HepG2 (cell line): ENCODE measurements around the gene MRFAP1L1. TPM values are rescaled to one million over a fixed set of nuclear protein-coding genes. Genes with fewer than 3 reads are reported as not detected.
A peak's percentile ranks its signal among the peaks of the same experiment; 100 is the strongest.

ENCODE experiments used
- GZF1 ChIP-seq: sonication (generic); formaldehyde crosslinking; IDR thresholded peaks from 2 replicates; pipeline ENCODE4 v1.5.1; 2020; ENCODE audit warnings: mild to moderate bottlenecking, missing genetic modification reagents
- ISX ChIP-seq: sonication (generic); formaldehyde crosslinking; conservative IDR thresholded peaks from 2 replicates; pipeline ENCODE4 v1.5.0; 2020; ENCODE audit warnings: missing genetic modification reagents
- JUND ChIP-seq: sonication (generic); formaldehyde crosslinking; IDR thresholded peaks from 2 replicates; pipeline ENCODE4 v1.8.0; 2022; ENCODE audit warnings: mild to moderate bottlenecking, missing genetic modification reagents
- SCMH1 ChIP-seq: sonication (generic); formaldehyde crosslinking; IDR thresholded peaks from 2 replicates; pipeline ENCODE4 v1.9.0; 2021; ENCODE audit warnings: missing genetic modification reagents, mild to moderate bottlenecking, borderline replicate concordance
- SMAD1 ChIP-seq: sonication (generic); formaldehyde crosslinking; IDR thresholded peaks from 2 replicates; pipeline ENCODE4 v1.4.0; 2020; ENCODE audit warnings: missing genetic modification reagents, low read depth, mild to moderate bottlenecking, borderline replicate concordance
- SUZ12 ChIP-seq: fragments of 150-350 bp; IDR thresholded peaks from 2 replicates; pipeline ENCODE4 v1.6.1; 2014; ENCODE audit warnings: low read depth, low read length
- U2AF1 ChIP-seq: fragments of 200-400 bp; formaldehyde crosslinking; optimal IDR thresholded peaks from 2 replicates; pipeline ENCODE3; 2017; ENCODE audit warnings: mild to moderate bottlenecking, low read depth, low read length
- ZNF282 ChIP-seq: fragments of 450-650 bp; IDR thresholded peaks from 2 replicates; pipeline ENCODE4 v1.6.1; 2018; ENCODE audit not compliant: partially characterized antibody
- ZNF607 ChIP-seq: sonication (generic); formaldehyde crosslinking; IDR thresholded peaks from 2 replicates; pipeline ENCODE4 v1.5.1; 2020; ENCODE audit warnings: missing genetic modification reagents, mild to moderate bottlenecking, borderline replicate concordance
- ZNF776 ChIP-seq: sonication (generic); formaldehyde crosslinking; IDR thresholded peaks from 2 replicates; pipeline ENCODE4 v1.4.0; 2020; ENCODE audit warnings: mild to moderate bottlenecking, missing genetic modification reagents
- ZNF839 ChIP-seq: sonication (generic); formaldehyde crosslinking; IDR thresholded peaks from 2 replicates; pipeline ENCODE4 v1.4.0; 2020; ENCODE audit warnings: missing genetic modification reagents, mild to moderate bottlenecking, borderline replicate concordance
- polyA plus RNA-seq, 8 experiments: library from polyadenylated mRNA; depleted of rRNA in 3 of 8; stranded (reverse) in 7 of 8; unstranded in 1 of 8; fragments of >200 nt; fragmentation: Illumina TruSeq in 4 of 8; extraction: Trizol in 4 of 8; gene quantifications; 2 replicates each; pipeline versions ENCODE4 v1.2.1 to v1.2.3, GENCODE V29; 2011 to 2016; ENCODE audit warnings: low read depth in 4 of 8, missing spikeins in 1 of 8, mixed read lengths in 1 of 8; ENCODE audit not compliant: insufficient read depth in 1 of 8
- total RNA-seq, 5 experiments: library from RNA; depleted of rRNA; stranded (reverse); fragments of >200 nt; fragmentation: Illumina TruSeq; extraction: Trizol; gene quantifications; 2 replicates each; pipeline ENCODE4 v1.2.3, GENCODE V29; 2016; ENCODE audit warnings: low read depth in 1 of 5
- TF ChIP-seq, protein P1 (sequence below): sonication (generic); formaldehyde crosslinking; conservative IDR thresholded peaks from 2 replicates; pipeline ENCODE4 v1.8.0; 2022; ENCODE audit warnings: mild to moderate bottlenecking, moderate library complexity, missing genetic modification reagents
- TF ChIP-seq, protein P2 (sequence below): sonication (generic); formaldehyde crosslinking; IDR thresholded peaks from 2 replicates; pipeline ENCODE4 v1.4.0; 2020; ENCODE audit warnings: missing genetic modification reagents
- TF ChIP-seq, protein P3 (sequence below): fragments of 450-650 bp; IDR thresholded peaks from 2 replicates; pipeline ENCODE4 v1.6.1; 2017; ENCODE audit warnings: mild to moderate bottlenecking
- TF ChIP-seq, protein P4 (sequence below): sonication (generic); formaldehyde crosslinking; IDR thresholded peaks from 2 replicates; pipeline ENCODE4 v1.4.0; 2020; ENCODE audit warnings: missing genetic modification reagents
- TF ChIP-seq, protein P5 (sequence below): sonication (generic); formaldehyde crosslinking; IDR thresholded peaks from 2 replicates; pipeline ENCODE4 v1.5.0; 2020; ENCODE audit warnings: missing genetic modification reagents

MRFAP1L1 gene
- total and polyA plus RNA-seq, 2 of the 13 experiments (the other 11 are each of a cell fraction or from before 2014, with no cell fraction given): 44.8 to 76.6 TPM

DNA sequence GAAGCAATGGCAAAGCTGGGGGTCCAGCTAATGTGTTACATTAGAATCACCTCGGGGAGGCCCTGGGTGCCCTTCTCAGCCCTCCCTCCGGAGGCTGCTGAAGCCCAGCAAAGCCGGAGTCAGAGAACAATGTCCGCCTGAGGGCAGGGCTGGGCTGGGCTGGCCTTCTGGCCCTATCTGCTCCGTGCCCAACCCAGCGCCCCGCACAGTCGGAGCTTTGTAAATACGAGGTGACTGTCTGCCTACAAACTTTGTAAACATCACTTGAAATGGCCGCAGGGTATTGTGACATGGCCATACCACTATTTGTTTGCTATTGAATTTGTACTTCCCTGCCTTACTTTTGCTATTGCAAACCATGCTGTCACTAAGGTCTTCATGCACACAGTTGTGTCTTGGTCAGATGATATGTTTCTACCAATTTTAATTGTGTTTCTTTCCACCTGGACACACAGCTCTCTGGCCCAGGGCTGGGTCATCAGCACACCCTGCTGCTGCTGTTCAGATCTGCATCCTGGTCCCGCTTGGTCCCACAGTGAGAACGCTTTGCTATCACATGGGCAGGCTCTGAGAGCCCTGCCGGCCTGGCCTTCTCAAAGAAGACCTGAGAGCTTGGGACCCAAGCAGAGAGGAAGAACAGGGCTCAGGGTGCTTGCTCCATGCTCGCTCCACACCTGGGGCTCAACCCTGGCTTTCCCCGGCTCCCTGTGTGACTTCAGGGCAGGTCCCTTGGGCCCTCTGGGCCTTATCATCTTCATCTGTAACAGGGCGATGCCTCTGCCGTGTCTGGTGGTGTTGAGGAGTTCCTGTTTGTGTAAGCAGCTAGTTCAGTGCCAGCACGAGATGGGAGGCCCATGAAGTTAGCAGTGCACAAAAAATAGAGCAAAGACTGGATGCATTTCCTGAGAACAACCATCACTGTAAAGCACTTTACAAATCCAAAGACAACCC lies 13.7 kb downstream of the MRFAP1L1 start (continued):
- TF ChIP-seq ZNF607 (CRISPR knock-in tag) (peak; percentile 84; the same call in 1 of the 2 replicates), ZNF282 (no peak), SCMH1 (CRISPR knock-in tag) (no peak), ISX (CRISPR knock-in tag) (no peak), GZF1 (CRISPR knock-in tag) (no peak), SMAD1 (CRISPR knock-in tag) (no peak), ZNF839 (CRISPR knock-in tag) (no peak), JUND (CRISPR knock-in tag) (0 out of 2 replicates have a peak, but pooled peaks have one; percentile 48), U2AF1 (no peak), SUZ12 (no peak), ZNF776 (CRISPR knock-in tag) (no peak)
- TF ChIP-seq, protein P1, sequence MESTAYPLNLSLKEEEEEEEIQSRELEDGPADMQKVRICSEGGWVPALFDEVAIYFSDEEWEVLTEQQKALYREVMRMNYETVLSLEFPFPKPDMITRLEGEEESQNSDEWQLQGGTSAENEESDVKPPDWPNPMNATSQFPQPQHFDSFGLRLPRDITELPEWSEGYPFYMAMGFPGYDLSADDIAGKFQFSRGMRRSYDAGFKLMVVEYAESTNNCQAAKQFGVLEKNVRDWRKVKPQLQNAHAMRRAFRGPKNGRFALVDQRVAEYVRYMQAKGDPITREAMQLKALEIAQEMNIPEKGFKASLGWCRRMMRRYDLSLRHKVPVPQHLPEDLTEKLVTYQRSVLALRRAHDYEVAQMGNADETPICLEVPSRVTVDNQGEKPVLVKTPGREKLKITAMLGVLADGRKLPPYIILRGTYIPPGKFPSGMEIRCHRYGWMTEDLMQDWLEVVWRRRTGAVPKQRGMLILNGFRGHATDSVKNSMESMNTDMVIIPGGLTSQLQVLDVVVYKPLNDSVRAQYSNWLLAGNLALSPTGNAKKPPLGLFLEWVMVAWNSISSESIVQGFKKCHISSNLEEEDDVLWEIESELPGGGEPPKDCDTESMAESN: peak; percentile 100
- TF ChIP-seq, protein P2, sequence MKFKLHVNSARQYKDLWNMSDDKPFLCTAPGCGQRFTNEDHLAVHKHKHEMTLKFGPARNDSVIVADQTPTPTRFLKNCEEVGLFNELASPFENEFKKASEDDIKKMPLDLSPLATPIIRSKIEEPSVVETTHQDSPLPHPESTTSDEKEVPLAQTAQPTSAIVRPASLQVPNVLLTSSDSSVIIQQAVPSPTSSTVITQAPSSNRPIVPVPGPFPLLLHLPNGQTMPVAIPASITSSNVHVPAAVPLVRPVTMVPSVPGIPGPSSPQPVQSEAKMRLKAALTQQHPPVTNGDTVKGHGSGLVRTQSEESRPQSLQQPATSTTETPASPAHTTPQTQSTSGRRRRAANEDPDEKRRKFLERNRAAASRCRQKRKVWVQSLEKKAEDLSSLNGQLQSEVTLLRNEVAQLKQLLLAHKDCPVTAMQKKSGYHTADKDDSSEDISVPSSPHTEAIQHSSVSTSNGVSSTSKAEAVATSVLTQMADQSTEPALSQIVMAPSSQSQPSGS (CRISPR knock-in tag): peak; percentile 90
- TF ChIP-seq, protein P3, sequence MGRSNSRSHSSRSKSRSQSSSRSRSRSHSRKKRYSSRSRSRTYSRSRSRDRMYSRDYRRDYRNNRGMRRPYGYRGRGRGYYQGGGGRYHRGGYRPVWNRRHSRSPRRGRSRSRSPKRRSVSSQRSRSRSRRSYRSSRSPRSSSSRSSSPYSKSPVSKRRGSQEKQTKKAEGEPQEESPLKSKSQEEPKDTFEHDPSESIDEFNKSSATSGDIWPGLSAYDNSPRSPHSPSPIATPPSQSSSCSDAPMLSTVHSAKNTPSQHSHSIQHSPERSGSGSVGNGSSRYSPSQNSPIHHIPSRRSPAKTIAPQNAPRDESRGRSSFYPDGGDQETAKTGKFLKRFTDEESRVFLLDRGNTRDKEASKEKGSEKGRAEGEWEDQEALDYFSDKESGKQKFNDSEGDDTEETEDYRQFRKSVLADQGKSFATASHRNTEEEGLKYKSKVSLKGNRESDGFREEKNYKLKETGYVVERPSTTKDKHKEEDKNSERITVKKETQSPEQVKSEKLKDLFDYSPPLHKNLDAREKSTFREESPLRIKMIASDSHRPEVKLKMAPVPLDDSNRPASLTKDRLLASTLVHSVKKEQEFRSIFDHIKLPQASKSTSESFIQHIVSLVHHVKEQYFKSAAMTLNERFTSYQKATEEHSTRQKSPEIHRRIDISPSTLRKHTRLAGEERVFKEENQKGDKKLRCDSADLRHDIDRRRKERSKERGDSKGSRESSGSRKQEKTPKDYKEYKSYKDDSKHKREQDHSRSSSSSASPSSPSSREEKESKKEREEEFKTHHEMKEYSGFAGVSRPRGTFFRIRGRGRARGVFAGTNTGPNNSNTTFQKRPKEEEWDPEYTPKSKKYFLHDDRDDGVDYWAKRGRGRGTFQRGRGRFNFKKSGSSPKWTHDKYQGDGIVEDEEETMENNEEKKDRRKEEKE: no peak
- TF ChIP-seq, protein P4, sequence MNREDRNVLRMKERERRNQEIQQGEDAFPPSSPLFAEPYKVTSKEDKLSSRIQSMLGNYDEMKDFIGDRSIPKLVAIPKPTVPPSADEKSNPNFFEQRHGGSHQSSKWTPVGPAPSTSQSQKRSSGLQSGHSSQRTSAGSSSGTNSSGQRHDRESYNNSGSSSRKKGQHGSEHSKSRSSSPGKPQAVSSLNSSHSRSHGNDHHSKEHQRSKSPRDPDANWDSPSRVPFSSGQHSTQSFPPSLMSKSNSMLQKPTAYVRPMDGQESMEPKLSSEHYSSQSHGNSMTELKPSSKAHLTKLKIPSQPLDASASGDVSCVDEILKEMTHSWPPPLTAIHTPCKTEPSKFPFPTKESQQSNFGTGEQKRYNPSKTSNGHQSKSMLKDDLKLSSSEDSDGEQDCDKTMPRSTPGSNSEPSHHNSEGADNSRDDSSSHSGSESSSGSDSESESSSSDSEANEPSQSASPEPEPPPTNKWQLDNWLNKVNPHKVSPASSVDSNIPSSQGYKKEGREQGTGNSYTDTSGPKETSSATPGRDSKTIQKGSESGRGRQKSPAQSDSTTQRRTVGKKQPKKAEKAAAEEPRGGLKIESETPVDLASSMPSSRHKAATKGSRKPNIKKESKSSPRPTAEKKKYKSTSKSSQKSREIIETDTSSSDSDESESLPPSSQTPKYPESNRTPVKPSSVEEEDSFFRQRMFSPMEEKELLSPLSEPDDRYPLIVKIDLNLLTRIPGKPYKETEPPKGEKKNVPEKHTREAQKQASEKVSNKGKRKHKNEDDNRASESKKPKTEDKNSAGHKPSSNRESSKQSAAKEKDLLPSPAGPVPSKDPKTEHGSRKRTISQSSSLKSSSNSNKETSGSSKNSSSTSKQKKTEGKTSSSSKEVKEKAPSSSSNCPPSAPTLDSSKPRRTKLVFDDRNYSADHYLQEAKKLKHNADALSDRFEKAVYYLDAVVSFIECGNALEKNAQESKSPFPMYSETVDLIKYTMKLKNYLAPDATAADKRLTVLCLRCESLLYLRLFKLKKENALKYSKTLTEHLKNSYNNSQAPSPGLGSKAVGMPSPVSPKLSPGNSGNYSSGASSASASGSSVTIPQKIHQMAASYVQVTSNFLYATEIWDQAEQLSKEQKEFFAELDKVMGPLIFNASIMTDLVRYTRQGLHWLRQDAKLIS (CRISPR knock-in tag): peak; percentile 79
- TF ChIP-seq, protein P5, sequence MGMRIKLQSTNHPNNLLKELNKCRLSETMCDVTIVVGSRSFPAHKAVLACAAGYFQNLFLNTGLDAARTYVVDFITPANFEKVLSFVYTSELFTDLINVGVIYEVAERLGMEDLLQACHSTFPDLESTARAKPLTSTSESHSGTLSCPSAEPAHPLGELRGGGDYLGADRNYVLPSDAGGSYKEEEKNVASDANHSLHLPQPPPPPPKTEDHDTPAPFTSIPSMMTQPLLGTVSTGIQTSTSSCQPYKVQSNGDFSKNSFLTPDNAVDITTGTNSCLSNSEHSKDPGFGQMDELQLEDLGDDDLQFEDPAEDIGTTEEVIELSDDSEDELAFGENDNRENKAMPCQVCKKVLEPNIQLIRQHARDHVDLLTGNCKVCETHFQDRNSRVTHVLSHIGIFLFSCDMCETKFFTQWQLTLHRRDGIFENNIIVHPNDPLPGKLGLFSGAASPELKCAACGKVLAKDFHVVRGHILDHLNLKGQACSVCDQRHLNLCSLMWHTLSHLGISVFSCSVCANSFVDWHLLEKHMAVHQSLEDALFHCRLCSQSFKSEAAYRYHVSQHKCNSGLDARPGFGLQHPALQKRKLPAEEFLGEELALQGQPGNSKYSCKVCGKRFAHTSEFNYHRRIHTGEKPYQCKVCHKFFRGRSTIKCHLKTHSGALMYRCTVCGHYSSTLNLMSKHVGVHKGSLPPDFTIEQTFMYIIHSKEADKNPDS (CRISPR knock-in tag): 0 out of 2 replicates have a peak, but pooled peaks have one; percentile 41
